RWPE1 (cell line): Measurements from ENCODE around the gene ADRA2A.

ENCODE experiments used
- CTCF ChIA-PET: fragments of 350-600 bp; sonication (Branson Sonifier 250); formaldehyde crosslinking; extraction: SDS; loops from one replicate; lab custom pipeline; 2021; lab: Yijun Ruan, JAX
- POLR2A ChIA-PET: fragments of 400-600 bp; formaldehyde crosslinking; extraction: SDS; loops from one replicate; lab custom pipeline; 2020; ENCODE audit warnings: antibody characterized with exemption; ENCODE audit not compliant: low non-redundant PET; lab: Yijun Ruan, JAX
- DNase-seq: peaks from one replicate; pipeline ENCODE4 v3.0.0; 2012; ENCODE audit warnings: low spot score
- H3K27ac ChIP-seq: fragments of 450-650 bp; 2 replicates; pipeline ENCODE4 v1.5.1; 2017
- TF ChIP-seq, protein P1 (sequence below): fragments of 450-650 bp; conservative IDR thresholded peaks from 2 replicates; pipeline ENCODE4 v1.5.1; 2017; ENCODE audit warnings: low read depth, mild to moderate bottlenecking

ADRA2A gene

DNA sequence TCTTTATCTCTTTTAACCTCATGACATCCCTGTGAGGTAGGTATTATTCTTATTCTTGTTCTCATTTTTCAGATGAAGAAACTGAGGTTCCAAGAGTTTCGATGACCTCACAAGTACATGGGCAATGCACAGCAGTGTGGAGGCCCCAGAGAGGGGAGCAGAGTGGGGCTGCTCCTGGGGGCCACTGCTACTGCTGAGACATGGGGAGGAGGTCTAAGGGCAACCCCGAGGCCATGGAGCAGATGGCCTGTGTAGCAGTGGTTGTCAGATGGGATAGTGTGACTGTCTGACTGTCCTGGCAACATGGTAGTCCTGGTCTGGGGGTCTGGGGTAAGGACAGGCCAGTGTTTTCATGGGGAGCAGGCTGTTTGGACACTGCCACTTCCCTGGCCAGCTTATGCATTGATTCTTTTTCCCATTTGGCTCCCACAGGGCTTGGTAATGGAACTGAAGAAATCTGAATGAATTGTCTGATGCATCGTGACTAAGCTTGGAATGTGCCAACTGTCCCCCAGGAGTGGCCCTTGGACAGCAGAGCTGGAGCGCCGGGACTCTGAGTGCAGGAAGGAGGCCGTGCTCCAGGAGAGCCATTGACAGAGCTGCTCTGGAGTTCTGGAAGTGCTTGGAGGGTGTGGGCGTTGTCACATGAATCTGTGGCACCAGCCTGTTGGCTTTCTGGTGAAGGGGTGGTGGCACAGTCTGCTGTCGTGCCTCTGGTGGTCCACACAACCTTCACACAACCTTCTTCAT, 40.9 kb downstream of the ADRA2A start:
- TF ChIP-seq, protein P1, sequence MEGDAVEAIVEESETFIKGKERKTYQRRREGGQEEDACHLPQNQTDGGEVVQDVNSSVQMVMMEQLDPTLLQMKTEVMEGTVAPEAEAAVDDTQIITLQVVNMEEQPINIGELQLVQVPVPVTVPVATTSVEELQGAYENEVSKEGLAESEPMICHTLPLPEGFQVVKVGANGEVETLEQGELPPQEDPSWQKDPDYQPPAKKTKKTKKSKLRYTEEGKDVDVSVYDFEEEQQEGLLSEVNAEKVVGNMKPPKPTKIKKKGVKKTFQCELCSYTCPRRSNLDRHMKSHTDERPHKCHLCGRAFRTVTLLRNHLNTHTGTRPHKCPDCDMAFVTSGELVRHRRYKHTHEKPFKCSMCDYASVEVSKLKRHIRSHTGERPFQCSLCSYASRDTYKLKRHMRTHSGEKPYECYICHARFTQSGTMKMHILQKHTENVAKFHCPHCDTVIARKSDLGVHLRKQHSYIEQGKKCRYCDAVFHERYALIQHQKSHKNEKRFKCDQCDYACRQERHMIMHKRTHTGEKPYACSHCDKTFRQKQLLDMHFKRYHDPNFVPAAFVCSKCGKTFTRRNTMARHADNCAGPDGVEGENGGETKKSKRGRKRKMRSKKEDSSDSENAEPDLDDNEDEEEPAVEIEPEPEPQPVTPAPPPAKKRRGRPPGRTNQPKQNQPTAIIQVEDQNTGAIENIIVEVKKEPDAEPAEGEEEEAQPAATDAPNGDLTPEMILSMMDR = no peak
- ChIA-PET POLR2A (no interaction called here), CTCF (interaction anchor here (0.6 kb wide), 1 partner anchor 1708 kb away, joined by 5 read pairs; no protein-coding TSS in a partner anchor)
- no peak overlapping the region for H3K27ac ChIP-seq
- DNase-seq = no peak

DNA sequence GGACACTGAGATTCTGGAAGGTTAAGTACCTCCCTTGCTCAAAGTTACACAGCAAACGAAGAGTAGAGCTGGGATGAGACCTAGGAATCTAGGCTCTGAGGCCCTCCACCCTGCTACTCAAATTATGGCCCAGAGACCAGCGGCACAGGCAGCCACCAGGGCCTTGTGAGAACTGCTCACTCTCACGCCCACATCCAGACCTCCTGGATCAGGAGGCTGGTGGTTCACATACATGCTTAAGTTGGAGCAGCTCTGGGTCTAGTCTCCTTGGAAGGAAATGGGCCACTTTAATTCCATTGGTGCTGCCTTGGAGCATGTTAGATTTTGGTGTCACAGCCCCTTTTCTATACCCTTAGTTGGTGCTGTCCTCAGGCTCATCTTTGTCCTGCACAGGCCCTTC, 41.9 kb downstream of the ADRA2A start:
- POLR2A ChIA-PET = no interaction called here
- no peak overlapping the region for H3K27ac ChIP-seq
- CTCF ChIA-PET = no interaction called here
- TF ChIP-seq, protein P1 = no peak
- no peak for DNase-seq

DNA sequence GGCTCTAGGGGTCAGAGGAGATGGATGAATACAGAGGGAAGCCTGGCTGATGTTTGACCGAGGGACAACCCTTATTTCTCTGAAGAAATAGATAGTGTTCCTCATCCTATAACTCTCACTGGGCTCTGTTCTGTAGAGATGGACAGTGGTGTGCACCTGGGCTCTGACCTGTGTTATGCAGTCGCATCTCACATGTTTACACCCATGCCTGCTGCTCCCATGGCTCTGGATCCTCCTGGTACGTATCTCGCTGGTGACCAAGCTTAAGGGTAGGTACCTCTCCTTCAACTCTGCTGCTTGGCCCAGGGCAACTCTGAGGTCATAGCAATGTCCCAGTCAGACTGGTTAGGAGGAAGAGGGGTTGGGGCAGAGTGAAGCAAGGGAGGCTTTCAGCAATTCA, 42.8 kb downstream of the ADRA2A start:
- POLR2A ChIA-PET = no interaction called here
- no peak overlapping the region for H3K27ac ChIP-seq
- CTCF ChIA-PET = interaction anchor here (0.7 kb wide), 1 partner anchor 18 kb away, joined by 3 read pairs; no protein-coding TSS in a partner anchor
- TF ChIP-seq, protein P1 = no peak
- DNase-seq = no peak

DNA sequence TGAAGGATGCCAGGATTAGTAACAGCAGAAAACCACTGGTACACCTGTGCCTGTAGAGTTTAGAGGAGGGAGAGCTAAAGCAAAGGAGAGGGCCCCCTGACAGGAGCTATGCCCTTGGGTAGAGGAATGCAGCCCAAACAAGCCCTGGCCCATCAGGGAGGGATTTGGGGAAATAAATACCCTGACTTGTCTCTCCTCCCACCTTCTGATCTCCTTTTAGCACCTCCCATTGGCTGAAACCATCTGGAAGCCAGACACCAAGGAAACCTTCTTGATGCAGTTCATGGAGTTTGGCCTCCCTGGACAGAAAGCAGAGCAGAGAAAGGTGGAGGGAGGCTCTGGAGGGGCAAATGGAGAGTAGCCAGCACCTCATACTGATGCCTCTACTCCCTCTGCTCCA, 45.3 kb downstream of the ADRA2A start:
- TF ChIP-seq, protein P1 = no peak
- no peak for DNase-seq
- ChIA-PET POLR2A (no interaction called here), CTCF (no interaction called here)
- H3K27ac ChIP-seq = no peak overlapping the region

DNA sequence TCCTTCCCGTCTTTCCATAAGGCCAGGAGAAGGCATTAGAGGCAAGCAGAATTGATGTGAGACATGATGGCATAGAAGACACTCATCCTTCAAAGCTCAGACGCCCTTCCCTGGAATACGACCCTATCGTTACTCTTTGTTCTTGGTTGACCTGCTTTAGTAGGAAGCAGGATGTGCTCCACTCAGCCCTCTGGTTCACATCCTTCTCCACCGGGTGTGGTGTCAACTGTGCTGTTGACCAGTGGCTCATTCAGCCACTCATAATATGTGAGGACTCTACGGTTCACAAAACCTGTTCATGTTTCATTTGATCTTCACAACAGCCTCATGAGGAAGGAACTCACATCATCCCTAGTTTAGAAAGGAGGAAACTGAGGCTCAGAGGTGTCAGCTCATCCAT, 47.1 kb downstream of the ADRA2A start:
- H3K27ac ChIP-seq = no peak overlapping the region
- ChIA-PET CTCF (no interaction called here), POLR2A (no interaction called here)
- DNase-seq = no peak
- TF ChIP-seq, protein P1 = no peak

DNA sequence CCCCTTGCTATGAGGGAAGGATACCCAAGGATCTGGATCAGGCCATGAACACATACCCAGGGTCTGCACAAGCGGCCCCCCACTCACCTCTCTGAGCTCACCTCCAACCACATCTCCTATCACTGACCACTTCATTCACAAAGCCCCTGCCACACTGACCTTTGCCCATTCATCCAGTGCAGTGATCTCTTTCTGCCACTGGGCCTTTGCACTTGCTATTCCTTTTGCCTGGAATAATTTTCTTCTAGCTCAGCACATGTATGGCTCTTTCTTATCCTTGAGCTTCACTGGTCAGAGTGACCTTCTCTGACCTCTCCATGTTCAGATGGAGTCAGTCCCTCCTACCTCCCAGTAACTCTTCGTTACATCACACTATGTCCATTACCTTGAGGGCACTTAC, 48.3 kb downstream of the ADRA2A start:
- no peak overlapping the region for H3K27ac ChIP-seq
- CTCF ChIA-PET = no interaction called here
- TF ChIP-seq, protein P1 = no peak
- POLR2A ChIA-PET = no interaction called here
- DNase-seq = no peak
